Hepatocyte (in vitro differentiated cells): ENCODE data around the gene KIRREL1.

Experiments used
- EZH2 ChIP-seq: fragments of 200-600 bp; sonication (generic); IDR thresholded peaks from 2 replicates; pipeline ENCODE4 v1.6.1; 2016; ENCODE audit warnings: antibody characterized with exemption, mild to moderate bottlenecking, borderline replicate concordance
- EZH2phosphoT487 ChIP-seq: fragments of 200-600 bp; sonication (generic); IDR thresholded peaks from one replicate; pipeline ENCODE4 v1.6.1; 2018; ENCODE audit warnings: antibody characterized with exemption, mild to moderate bottlenecking, low read depth, moderate library complexity; ENCODE audit not compliant: unreplicated experiment, severe bottlenecking
- TF ChIP-seq, protein P1 (sequence below): fragments of 200-600 bp; sonication (generic); IDR thresholded peaks from 2 replicates; pipeline ENCODE4 v1.5.1; 2016; ENCODE audit warnings: antibody characterized with exemption, mild to moderate bottlenecking; ENCODE audit not compliant: poor library complexity

DNA sequence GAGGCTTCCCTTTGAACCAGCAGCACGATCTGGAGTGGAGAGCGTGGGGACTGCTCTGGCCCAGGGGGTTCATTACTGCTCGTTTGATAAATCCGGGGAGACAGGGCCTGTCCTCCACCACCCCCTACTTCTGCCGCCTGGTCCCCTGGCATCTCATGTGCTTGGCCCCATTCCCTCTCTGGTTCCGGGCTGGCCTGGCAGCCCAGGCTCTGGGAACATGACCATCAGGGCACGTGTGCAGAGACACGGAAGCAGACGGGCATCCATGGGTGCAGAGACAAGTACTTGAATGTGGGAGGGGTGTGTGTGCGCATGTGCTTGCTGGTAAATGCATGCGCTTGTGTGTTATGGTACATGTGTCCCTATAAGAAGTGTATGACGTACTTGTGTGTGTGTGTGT is 75.5 kb downstream of the KIRREL1 start:
- TF ChIP-seq EZH2 (no peak), EZH2phosphoT487 (no peak)
- TF ChIP-seq, protein P1, sequence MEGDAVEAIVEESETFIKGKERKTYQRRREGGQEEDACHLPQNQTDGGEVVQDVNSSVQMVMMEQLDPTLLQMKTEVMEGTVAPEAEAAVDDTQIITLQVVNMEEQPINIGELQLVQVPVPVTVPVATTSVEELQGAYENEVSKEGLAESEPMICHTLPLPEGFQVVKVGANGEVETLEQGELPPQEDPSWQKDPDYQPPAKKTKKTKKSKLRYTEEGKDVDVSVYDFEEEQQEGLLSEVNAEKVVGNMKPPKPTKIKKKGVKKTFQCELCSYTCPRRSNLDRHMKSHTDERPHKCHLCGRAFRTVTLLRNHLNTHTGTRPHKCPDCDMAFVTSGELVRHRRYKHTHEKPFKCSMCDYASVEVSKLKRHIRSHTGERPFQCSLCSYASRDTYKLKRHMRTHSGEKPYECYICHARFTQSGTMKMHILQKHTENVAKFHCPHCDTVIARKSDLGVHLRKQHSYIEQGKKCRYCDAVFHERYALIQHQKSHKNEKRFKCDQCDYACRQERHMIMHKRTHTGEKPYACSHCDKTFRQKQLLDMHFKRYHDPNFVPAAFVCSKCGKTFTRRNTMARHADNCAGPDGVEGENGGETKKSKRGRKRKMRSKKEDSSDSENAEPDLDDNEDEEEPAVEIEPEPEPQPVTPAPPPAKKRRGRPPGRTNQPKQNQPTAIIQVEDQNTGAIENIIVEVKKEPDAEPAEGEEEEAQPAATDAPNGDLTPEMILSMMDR: no peak
